Astrocyte (in vitro differentiated cells and primary cell): ENCODE measurements around the gene PCNX1.
"Not testable (repeated sequence)": the region's sequence is repeated elsewhere in the genome, so short reads cannot be mapped to it uniquely, and the experiment has no call there.

Experiments
- EZH2 ChIP-seq: IDR thresholded peaks from 2 replicates; pipeline ENCODE4 v1.6.1; 2012; ENCODE audit warnings: mild to moderate bottlenecking, low read length, inconsistent platforms; ENCODE audit not compliant: insufficient read depth
- TF ChIP-seq, protein P1 (sequence below): IDR thresholded peaks from 2 replicates; pipeline ENCODE4 v1.5.1; 2011; ENCODE audit warnings: low read depth, mild to moderate bottlenecking, inconsistent platforms, low read length, moderate library complexity; ENCODE audit not compliant: insufficient read depth

DNA sequence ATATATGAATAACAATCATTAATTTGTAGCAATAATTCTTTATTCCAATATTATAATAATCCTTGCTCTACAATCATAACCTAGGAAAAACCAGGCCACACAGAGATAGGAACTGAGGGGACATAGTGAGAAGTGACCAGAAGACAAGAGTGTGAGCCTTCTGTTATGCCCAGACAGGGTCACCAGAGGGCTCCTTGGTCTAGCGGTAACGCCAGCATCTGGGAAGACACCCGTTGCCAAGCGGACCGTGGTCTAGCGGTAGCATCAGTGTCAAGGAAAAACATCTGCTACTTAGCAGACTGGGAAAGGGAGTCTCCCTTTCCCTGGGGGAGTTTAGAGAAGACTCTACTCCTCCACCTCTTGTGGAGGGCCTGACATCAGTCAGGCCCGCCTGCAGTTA, 240.1 kb downstream of the PCNX1 start:
- TF ChIP-seq, protein P1, sequence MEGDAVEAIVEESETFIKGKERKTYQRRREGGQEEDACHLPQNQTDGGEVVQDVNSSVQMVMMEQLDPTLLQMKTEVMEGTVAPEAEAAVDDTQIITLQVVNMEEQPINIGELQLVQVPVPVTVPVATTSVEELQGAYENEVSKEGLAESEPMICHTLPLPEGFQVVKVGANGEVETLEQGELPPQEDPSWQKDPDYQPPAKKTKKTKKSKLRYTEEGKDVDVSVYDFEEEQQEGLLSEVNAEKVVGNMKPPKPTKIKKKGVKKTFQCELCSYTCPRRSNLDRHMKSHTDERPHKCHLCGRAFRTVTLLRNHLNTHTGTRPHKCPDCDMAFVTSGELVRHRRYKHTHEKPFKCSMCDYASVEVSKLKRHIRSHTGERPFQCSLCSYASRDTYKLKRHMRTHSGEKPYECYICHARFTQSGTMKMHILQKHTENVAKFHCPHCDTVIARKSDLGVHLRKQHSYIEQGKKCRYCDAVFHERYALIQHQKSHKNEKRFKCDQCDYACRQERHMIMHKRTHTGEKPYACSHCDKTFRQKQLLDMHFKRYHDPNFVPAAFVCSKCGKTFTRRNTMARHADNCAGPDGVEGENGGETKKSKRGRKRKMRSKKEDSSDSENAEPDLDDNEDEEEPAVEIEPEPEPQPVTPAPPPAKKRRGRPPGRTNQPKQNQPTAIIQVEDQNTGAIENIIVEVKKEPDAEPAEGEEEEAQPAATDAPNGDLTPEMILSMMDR: not testable (repeated sequence)
- TF ChIP-seq EZH2: not testable (repeated sequence)
